GM19035 (cell line): ENCODE measurements around the gene LRIG3.
"Not testable (repeated sequence)": the region's sequence is repeated elsewhere in the genome, so short reads cannot be mapped to it uniquely, and the experiment has no call there.

Experiments
- ATAC-seq: cut with Tn5 transposase; IDR thresholded peaks from one replicate; pipeline ENCODE4 v1.9.1; 2021; ENCODE audit not compliant: unreplicated experiment

The LRIG3 gene

DNA sequence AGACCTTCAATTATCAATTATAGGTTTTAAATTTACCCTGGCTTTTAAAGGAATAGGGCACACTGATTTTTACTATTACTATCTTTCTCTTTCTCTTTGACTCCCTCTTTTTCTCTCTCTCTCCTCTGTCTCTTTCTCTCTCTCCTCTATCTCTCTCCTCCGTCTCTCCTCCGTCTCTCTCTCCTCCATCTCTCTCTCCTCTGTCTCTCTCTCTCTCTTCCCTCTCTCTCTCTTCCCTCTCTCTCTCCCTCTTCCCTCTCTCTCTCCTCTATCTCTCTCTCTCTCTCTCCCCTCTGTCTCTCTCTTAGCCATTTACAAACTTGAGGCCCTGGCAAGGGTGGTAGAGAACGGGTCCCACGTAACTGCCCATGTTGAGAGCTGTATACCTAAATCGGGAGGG, 62.3 kb downstream of the LRIG3 start:
- no peak for ATAC-seq

DNA sequence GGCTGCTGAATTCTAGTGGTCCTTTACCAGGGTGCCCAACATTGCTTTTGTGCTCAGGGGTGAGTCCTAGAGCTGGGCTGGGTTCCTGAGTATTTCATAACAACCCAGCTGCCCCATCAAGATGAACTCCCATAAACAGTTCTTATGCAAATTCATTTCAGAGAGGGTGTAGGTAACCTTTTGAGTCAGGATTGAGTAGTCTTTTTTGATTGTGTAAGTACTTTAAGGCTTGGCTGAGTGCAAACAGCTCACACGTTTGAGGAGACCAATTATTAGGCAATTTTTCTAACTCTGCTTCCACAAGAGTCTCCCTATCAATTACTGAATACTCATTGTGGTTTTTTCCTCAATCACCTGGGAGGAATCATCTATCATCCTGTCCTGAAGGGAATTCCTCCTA, 63.1 kb downstream of the LRIG3 start:
- ATAC-seq, result not testable (repeated sequence)

- ATAC-seq, result not testable (repeated sequence)
Measured at GRCh38 chr12:58855630-58856029, 64.7 kb downstream of the LRIG3 start.

GRCh38 chr12:58850826-58851225, 69.5 kb downstream of the LRIG3 start:
- no peak for ATAC-seq

GRCh38 chr12:58847901-58848600, 72.3 kb downstream of the LRIG3 start:
- ATAC-seq, result no peak

DNA sequence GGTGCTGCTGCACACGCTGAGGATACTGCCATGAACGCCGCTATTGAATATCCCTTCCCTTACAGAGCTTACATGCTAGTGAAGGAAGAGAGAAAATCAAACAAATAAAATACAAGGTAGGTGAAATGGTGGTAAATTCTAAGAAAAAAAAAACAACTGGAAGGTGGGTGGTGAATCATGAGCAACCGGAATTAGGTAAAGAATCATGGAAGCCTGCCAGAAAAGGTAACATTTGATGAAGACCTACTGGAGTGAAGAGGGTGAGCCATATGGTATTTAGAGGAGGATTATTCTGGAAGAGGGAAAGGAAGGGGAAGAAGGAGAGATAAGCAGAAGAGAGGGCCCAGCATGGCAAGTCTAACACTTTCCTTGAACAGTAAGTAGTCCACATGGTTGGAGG, 76.1 kb downstream of the LRIG3 start:
- no peak for ATAC-seq

DNA sequence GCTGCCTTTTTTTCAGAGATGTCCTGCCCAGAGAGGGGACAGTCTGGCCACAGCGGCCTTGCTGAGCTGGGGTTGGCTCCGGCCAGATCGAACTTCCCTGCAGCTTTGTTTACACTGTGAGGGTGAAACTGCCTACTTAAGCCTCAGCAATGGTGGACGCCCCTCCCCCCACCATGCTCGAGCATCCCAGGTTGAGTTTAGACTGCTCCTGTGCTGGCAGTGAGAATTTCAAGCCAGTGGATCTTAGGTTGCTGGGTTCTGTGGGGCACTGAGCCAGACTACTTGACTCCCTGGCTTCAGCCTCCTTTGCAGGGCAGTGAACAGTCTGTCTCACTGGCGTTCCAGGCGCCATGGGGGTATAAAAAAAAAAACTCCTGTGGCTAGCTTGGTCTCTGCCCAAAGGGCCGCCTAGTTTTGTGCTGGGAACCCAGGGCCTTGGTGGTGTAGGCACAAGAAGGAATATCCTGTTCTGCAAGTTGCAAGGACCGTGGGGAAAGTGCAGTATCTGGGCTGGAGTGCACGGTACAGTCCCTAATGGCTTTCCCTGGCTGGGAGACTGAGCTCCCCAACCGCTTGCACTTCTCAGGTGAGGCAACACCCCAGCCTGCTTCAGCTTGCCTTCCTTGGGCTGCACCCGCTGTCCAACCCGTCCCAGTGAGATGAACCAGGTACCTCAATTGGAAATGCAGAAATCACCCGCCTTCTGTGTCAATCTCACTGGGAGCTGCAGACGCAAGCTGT, 79.1 kb downstream of the LRIG3 start:
- no peak for ATAC-seq

DNA sequence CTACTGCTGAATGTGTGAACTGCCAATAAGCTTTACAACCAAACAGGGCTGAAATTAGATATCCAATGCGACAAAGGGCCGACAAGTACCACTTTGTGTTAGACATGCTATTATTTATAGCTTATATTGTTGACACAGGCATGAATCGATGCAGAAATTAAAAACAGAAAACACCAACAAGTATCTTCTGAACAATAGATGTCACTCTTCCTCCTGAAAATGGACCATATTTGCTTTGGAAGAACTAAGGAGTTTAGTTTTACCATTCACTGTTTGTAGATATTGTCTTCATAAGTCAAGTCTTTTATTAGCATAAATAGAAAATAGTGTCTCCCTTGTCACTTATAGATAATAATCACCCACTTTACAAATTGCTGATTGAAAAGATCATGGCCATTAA, 86.5 kb downstream of the LRIG3 start:
- ATAC-seq, result no peak

DNA sequence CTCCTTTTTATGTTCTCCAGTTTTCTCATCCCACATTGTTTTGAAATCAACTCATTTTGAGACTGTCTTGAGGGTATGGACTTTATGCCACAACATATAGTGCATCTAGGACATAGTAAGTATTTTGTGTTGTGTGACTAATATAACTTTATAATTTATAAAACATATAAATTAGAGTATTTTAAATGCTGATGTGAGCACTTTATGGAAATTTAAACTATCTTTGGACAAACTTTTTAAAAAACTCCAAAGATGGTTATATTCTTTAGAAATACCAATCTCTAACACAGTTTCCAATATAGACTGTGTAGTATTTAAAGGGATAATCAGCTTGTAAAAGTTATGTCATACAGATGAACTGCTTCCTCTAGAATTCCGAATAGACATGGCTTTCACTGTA, 87.4 kb downstream of the LRIG3 start:
- ATAC-seq, result no peak
